Amygdala (tissue), 56 donors: ENCODE data around the gene FCHO2.
"Not testable (repeated sequence)": the region's sequence is repeated elsewhere in the genome, so short reads cannot be mapped to it uniquely, and the experiment has no call there.

Experiments used
- DNase-seq, 56 donors: peaks; one replicate each; lab custom pipeline; 2025; lab: John Stamatoyannopoulos, UW

Gene FCHO2

GRCh38 chr5:72955143-72955767 lies 586 bp upstream of the FCHO2 start:
- peak in 6 of 56 donors; percentile 33 to 84 (median 72) for DNase-seq

- peak in 40 of 56 donors; percentile 3 to 77 (median 45) for DNase-seq
Observed at GRCh38 chr5:72956324-72957140, 691 bp downstream of the FCHO2 start.

GRCh38 chr5:72957337-72957736 lies 1.5 kb downstream of the FCHO2 start:
- no peak for DNase-seq

GRCh38 chr5:72959257-72959656 lies 3.4 kb downstream of the FCHO2 start:
- DNase-seq, result no peak

GRCh38 chr5:72974481-72974880 lies 18.6 kb downstream of the FCHO2 start:
- DNase-seq, result not testable (repeated sequence)

- not testable (repeated sequence) for DNase-seq
Observed at GRCh38 chr5:72976810-72977209, 21.0 kb downstream of the FCHO2 start.

GRCh38 chr5:72985719-72986118 lies 29.9 kb downstream of the FCHO2 start:
- no peak for DNase-seq

GRCh38 chr5:72988769-72989168 lies 32.9 kb downstream of the FCHO2 start:
- DNase-seq, result no peak

- no peak for DNase-seq
Observed at GRCh38 chr5:72991394-72991793, 35.6 kb downstream of the FCHO2 start.

GRCh38 chr5:72994578-72994977 lies 38.7 kb downstream of the FCHO2 start:
- no peak for DNase-seq

GRCh38 chr5:72996632-72997031 lies 40.8 kb downstream of the FCHO2 start:
- DNase-seq, result no peak

GRCh38 chr5:72999916-73000315 lies 44.1 kb downstream of the FCHO2 start:
- no peak for DNase-seq

- DNase-seq, result no peak
Observed at GRCh38 chr5:73005886-73006285, 50.0 kb downstream of the FCHO2 start.

GRCh38 chr5:73007051-73007450 lies 51.2 kb downstream of the FCHO2 start:
- no peak for DNase-seq

- DNase-seq, result no peak
Observed at GRCh38 chr5:73008831-73009230, 53.0 kb downstream of the FCHO2 start.

- DNase-seq, result not testable (repeated sequence)
Observed at GRCh38 chr5:73011612-73012011, 55.8 kb downstream of the FCHO2 start.

GRCh38 chr5:73018892-73019291 lies 63.1 kb downstream of the FCHO2 start:
- no peak for DNase-seq

GRCh38 chr5:73019766-73020165 lies 63.9 kb downstream of the FCHO2 start:
- no peak for DNase-seq

- DNase-seq, result no peak
Observed at GRCh38 chr5:73022471-73023169, 66.8 kb downstream of the FCHO2 start.

GRCh38 chr5:73024946-73025544 lies 69.2 kb downstream of the FCHO2 start:
- DNase-seq, result not testable (repeated sequence)

- no peak for DNase-seq
Observed at GRCh38 chr5:73027361-73027760, 71.5 kb downstream of the FCHO2 start.
